Middle frontal gyrus (tissue), 1 donor: ENCODE measurements around the gene ARF1.

Source experiments
- DNase-seq: peaks from one replicate; pipeline ENCODE4 v3.0.0-alpha.2; 2015; ENCODE audit warnings: low spot score; ENCODE audit errors: extremely low spot score

ARF1 gene

DNA sequence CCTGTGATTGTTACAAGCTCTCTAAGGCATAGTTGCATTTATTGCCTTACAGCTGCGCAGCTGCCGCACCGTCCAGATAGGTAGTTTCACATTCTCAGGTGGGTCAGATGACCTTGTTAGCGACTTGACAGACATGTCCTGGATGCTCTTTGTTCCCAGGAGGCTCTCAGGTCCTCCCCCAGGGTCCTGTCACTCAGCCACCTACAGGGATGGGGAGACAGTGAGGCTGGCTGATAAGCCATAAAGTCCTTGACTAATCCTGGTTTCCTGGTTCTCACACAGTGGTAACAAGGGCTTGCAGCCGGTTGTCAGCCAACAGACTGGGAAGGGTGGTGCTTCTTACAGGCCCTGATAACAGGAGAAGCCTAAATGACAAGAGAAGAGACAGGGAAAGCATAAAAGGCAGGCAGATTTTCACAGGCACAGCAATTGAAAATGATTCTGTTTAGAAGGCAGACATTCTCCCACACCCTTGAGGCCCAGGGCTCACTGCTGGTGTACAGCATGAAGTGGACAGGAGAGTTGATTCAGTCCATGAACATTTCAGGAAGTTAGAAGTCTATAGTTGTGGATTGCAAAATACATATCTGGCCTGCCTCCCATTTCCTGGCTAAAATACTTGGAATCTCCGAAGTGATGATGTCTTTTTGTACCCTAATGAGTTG, 2.9 kb downstream of the ARF1 start:
- DNase-seq = no peak

DNA sequence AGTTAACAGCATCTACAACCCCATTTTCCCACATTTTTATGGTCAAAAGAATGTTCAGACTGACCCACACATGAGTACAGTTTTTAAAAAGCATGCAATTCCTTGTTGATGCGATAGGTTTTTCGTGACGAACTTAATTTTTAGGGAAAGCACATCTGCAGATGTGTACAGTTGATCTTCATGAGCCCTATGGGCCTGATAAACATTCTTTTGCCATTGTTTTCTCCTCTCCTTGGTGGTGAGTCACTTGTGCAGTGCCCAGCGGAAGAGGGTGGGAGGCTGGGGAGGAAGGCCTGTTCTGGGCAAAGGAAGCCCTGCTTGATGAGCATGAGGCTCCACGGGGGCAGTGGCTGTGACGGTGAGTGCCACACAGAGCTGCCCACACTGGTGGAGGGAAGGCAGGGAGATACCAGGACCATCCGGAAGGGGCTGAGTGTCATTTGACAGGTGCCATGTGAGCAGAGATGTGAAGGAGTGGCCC, 5.3 kb downstream of the ARF1 start:
- DNase-seq = no peak

DNA sequence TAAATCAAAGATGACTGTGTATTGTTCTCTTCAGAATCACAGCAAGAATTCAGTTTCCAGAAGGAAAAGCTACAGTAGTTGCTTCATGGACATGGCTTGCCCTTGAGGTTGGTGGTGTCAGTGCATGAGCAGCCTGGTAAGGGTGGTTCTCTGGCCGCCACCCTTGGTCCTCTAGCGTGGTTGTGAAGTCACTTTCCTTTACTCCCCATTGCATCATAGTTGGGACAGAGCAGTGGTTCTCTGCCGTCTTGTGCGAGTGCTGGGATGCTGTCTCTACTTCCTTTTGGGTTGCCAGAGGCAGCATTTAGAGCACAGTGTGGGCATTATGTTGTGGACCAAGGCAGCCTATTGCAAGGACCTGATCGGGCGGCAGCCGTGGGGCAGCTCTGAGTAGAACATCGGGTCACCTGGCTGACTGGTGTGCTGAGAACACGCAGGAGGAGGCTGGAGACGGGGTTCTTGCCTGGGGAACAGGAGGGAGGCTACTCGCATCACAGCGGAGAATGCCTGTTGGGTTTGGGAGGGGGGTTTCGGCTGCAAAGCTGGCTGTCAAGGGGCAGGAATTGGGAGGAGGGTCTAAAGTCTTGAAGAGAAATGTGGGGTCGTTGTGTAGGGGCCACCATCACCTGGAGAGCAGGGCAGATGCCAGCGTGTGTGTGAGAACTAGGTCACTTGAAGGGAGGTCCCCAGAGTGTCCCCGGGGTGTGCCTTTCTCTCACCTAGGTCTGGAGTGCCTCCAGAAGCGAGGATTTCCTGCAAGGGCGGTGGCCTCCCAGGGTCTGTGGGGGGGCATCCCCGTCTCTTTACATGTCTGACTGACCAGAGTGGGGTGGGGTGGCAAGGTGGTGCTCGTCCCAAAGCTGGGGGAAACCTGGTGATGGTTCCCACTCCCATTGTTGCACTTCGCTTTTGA, 6.3 kb downstream of the ARF1 start:
- DNase-seq = no peak

DNA sequence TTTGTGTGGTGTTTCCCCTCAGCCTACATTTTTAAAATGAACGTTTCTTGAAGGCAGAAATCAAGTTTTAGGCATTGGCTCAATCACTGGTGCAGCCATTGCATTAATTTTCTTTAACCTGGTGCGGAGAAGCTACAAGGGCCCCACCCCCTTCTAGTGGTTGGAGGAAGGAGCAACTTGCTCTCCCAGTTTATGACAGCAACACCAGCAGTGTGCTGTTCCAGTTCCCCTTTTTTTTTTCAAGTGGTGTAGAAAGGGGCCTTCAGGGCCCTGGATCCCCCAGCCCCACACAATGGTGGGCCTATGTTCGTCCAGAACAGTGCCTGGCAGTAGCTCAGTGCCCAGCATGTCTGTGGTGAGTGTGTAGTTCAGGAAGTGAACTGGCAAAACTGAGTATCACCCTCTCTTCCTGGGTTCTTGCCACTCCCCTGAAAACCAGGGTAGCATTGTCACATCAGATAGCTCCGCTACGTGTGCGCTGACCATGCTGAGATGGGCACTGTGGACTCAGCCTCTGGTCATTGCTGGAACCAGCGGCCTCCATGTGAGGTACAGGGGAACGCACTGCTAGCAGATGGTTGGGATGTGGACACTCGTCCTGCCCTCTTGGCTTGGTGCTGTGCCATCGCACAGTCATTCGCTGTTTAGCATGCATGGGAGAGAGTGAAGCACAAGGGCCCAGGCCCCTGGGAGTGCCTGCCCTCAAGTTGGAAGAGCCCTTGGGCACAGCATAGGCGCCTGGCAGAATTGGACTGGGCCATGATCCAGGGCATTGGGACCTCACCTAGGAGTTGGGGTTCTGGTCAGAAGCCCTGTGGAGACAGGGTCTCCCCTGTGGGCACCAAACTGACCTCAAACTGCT, 7.2 kb downstream of the ARF1 start:
- no peak for DNase-seq

DNA sequence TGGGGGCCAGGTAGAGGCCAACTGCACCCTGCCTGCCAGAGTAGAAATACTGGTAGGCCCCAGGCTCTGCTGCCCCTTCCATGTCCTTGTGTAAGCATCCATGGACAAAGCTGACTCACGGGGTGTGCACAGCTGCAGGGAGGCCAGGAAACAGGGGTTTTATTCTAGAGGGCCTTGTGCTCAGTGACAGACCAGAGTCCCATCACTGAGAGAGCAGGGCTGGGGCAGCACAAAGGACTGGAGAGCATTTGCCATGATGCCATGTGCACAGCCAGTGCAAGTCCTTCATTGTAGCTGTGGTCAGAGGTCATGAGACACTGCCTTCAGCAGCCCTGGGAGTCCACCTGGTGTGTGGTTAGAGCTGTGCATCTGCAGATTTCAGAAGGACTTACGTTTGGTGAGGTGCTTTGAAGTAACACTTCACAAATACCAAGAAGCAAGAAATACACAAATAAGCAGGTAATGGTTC, 8.1 kb downstream of the ARF1 start:
- no peak for DNase-seq

DNA sequence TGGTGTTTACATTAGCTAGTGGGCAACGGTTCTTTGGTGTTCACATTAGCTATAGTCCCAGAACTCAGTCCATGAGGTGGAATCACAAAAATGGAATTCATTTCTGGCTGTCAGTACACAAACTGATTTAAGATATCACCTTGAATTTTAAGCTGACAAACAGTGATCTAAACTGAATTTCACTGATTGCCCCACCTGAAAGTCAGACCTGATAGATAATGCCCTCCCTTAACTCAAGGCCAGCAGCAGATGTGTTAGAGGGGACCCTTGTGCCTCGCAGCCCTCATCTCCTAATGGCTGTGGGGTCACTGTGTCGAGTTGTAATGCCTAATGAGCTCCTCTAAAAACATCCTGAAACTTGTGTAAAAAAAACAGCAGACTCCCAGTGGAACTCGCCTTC, 8.6 kb downstream of the ARF1 start:
- DNase-seq = no peak

DNA sequence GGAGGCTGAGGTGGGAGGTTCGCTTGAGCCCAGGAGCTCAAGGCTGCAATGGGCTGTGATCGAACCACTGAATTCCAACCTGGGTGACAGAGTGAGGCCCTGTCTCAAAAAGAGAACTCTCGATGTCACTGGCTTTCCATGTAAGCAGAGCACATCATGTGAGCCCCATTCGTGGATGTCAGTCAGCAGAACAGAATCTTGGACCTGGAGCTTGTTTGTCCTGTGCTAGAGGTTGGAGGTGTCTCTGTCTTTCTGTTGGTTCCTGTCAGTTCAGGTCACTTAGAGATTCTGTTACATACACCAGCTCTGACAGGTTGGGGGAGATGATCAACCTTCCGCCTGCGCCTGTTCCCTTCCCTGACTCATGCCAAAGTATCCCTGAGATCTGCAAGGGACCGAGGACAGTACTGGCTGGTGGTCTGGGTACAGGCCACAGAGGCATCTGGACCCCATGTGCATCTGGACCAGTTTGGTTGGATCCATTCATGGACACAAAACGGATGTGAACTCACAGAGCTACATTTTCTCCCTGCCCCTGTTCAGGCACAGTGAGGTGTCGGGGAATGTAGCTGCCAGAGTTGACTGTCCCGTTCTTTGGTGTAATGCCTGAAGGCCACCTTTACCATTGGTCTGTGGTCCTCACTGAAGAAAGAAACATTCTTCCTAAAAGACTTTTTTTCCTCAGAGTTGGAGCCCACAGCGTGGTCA, 10.0 kb downstream of the ARF1 start:
- DNase-seq = no peak

DNA sequence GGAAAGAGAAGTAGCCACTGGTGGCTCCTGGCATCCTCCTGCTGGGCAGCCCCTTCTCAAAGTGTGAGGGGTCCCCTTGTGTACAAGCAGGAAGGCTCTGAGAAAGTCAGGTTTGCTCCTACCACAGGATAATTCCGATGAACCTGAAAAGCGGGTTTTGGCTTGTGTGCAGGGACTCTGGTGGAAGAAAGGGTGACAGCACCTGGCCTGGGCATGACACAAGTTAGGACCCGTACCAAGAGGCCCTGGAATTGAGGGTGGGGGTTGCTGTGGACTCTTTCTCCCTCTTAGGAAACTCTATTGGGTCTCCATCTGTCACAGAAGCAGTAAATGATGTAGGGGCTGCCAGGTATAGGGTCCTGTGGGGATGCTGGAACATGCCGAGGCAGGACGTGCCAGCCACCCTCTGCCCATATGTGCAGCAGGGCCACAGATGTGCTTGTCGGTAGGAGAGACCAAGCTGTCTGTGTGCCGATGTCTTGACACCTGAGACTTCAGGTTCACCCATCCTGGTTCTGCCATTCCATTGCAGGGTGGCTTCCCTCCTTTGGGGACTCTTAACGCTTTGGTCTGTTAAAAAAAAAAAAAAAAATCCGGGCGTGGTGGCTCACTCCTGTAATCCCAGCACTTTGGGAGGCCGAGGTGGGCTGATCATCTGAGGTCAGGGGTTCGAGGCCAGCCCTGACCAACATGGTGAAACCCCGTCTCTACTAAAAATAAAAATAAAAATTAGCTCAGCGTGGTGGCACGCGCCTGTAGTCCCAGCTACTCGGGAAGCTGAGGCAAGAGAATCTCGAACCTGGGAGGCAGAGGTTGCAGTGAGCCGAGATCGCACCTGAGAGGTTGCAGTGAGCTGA, 10.8 kb downstream of the ARF1 start:
- no peak for DNase-seq

DNA sequence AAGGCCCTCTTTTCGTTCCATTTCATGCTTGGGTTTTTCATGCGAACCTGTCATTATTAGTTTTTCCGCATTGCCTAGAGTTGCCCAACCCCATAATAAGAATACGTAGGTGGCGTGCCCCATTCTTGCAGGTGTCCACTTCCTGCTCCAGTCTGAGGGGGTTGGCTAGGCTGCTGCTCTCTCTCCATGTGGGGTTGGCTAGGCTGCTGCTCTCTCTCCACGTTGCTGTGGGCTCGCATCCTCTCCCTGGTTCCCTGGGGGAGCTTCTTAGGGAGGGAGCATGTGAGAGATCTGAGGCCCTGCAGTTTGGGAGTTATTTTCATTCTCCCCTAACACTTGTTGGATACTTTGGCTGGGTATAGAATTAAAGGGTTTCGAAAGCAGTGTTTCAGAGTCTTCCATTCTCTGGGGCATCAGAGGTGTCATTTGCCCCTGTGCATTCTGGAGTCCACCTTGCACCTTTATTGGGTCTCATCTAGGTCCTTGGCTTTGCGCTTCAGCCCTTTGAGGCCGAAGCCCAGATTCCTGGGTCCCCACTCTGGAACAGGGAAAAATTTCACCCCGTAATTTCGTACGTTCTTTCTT, 12.0 kb downstream of the ARF1 start:
- DNase-seq = no peak

DNA sequence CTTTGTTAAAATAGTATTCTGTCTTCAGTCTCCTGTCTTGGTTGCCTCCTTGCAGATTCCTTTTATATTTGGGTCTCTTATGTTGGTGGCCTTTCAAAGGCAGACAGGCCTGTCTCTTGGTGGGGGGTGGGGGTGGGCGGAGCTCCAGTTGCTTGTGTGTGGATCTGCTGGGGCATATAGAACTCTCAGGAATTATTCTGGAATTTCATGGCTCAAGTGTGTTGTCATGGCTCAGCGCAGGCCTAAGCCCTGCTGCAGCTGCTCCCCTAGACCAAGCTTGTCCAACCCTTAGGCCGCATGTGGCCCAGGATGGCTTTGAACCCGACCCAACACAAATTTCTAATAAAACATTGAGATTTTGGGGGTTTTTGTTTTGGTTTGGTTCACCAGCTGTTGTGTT, 12.7 kb downstream of the ARF1 start:
- DNase-seq = no peak

DNA sequence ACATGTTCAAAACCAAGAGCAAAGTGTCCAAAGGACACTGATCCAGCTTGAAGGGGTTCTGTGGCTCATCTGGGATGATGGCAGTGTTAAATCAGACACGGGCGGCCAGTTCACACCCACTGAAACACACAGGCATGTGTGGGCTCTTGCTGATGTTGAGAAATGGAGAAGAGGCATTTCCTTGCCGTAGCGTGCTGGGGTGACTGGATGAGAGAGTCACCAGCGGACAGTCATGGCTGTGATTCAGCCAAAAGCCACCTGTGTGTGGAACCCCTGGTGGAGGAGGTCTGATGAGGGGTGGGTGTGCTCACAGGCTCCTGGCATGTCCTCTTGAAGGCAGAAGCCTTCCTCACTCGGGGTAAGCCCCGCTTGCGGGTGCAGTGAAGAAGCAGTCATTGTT, 13.4 kb downstream of the ARF1 start:
- DNase-seq = no peak

DNA sequence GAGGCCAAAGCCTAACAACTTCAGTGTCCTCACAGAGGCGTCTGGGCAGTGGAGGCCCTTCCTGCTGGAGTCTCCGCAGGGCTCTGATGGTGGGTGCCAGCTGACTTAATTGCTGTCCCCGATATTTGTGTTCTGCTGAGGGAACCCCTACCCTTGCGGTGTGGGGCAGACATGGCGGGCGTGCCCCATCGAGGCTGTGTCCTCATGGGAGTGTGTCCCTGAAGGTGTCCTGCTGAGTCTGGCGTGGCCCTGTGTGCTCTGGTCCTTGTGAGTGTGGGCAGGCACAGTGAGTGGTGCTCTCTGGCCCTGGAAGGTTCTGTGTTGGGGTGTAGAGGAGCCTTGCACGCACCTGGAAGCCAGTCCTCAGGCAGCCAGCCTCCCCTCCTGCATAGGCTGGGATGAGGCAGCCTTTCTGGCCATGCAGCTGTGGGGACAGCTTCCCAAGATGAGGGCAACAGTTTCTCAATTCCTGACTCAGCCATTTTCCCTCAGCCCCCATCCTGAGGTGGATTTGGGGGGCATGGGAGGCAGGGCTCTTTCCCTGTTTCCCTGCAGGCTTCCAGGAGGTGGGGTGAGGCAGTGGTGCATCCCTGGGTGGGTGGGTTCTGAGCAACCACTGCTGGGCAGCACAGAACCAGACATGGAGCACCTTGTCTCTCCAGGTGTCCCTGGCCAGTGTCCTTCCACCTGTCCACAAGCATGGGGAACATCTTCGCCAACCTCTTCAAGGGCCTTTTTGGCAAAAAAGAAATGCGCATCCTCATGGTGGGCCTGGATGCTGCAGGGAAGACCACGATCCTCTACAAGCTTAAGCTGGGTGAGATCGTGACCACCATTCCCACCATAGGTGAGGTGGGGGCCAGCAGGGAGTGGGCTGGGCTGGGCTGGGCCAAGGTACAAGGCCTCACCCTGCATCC, 14.2 kb downstream of the ARF1 start:
- no peak for DNase-seq

DNA sequence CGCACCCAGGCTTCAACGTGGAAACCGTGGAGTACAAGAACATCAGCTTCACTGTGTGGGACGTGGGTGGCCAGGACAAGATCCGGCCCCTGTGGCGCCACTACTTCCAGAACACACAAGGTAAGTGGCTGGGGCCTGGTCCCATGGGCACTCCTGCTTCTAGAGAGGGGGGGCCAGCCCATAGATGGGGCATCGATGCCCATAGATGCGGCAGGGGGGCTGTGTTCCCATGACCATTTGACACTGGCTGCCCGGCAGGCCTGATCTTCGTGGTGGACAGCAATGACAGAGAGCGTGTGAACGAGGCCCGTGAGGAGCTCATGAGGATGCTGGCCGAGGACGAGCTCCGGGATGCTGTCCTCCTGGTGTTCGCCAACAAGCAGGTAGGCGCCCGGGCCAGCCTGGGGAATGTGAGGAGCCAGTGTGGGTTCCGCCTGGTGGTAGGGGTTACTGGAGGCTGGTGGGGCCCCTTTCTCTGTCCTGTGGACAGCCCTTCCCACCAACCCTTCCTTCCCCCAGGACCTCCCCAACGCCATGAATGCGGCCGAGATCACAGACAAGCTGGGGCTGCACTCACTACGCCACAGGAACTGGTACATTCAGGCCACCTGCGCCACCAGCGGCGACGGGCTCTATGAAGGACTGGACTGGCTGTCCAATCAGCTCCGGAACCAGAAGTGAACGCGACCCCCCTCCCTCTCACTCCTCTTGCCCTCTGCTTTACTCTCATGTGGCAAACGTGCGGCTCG, 15.0 kb downstream of the ARF1 start:
- DNase-seq = no peak

DNA sequence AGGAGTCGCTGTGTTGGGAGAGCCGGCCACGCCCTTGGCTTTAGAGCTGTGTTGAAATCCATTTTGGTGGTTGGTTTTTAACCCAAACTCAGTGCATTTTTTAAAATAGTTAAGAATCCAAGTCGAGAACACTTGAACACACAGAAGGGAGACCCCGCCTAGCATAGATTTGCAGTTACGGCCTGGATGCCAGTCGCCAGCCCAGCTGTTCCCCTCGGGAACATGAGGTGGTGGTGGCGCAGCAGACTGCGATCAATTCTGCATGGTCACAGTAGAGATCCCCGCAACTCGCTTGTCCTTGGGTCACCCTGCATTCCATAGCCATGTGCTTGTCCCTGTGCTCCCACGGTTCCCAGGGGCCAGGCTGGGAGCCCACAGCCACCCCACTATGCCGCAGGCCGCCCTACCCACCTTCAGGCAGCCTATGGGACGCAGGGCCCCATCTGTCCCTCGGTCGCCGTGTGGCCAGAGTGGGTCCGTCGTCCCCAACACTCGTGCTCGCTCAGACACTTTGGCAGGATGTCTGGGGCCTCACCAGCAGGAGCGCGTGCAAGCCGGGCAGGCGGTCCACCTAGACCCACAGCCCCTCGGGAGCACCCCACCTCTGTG, 15.9 kb downstream of the ARF1 start:
- no peak for DNase-seq

DNA sequence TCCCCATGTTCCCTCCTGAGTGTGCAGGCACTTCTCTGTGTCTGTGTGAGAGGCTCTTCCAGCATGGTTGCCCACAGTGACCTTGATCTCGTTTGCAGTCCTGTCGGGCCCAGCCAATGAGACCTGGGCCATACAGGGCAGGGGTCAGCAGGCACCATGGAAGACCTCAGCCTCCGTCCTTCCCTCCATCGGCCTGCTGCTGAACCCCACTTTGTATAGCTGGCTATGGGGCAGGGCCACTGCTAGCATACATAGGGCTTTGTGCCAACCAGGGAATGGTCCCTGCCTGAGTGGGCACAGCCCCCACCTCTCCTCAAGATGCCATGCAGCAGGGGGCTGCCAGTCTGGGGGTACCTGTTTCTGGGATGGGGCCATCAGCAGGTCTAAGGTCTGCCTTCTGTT, 16.8 kb downstream of the ARF1 start:
- no peak for DNase-seq

DNA sequence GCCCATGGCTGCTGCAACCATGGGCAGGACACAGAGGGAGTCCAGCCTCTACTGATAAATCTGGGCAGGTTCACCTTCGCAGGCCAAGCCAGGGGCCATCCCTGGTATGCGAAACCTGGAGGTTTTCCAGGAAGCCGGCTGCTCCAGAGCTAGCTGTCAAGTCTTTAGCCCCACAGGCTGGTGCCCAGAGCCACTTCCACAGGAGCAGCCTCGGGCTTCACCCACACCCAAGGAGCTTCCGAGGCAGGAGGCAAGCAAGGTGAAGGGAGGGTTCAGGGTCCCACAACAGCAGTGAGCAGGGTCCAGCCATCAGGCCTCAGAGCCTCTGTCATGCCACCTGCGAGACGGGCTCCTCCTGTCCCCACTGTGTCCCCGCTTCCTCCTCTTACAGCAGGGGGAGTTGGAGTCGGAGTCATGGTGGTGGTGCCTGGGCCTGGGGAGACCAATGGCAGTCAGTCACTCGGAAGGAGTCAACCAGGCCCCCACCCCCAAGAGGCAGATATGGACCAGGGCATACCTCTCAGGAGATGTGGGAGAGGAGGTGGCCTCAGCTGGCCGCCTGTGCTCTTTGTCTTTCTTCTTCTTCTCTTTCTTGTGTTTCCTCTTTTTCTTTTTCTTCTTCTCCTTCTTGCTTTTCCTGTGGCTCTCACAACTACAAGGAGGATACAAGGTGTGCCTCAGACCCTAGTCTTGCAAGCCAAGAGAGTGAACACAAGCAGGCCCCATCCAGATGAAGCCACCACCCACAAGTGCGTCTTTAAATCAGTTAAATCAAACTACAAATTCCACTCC, 18.5 kb downstream of the ARF1 start:
- DNase-seq = no peak

DNA sequence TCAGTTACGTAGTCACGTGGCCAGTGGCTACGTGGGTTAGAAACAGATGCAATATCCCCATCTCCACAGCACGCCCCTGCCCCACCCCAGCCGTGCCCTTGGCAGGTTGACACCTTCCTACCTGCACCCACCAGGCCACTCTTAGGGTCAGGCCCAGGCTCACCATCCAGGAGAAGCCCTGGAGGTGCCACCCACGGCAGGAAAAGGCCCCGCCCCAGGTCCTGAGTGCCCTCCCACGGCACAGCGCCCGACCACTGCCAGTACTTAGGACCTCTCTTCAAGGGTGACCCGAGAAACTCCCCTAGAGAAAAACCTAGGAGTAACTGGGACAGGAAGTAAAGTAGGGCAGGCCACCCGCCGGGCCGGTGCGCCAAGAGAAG, 19.1 kb downstream of the ARF1 start:
- DNase-seq = no peak
